ENCODE data around the gene IL22RA1. TPM values are rescaled to one million over a fixed set of nuclear protein-coding genes. Genes with fewer than 3 reads are reported as not detected.
A peak's percentile ranks its signal among the peaks of the same experiment; 100 is the strongest.

IL22RA1 gene
- polyA plus RNA-seq, 2 of the 4 experiments (the other 2 are of a cell fraction): 1.5 to 1.7 TPM

GRCh38 chr1:24110642-24111261, 32.2 kb downstream of the IL22RA1 start (continued):
- TF ChIP-seq RAD21 (conservative IDR thresholded peaks at IDR 0.05 in 1 of 2, IDR thresholded peaks at IDR 0.05 in 1 of 2) (no peak), HMGXB4 (CRISPR knock-in tag; IDR thresholded peaks at IDR 0.05; ENCODE audit: borderline replicate concordance) (no peak)
- TF ChIP-seq, protein P1, sequence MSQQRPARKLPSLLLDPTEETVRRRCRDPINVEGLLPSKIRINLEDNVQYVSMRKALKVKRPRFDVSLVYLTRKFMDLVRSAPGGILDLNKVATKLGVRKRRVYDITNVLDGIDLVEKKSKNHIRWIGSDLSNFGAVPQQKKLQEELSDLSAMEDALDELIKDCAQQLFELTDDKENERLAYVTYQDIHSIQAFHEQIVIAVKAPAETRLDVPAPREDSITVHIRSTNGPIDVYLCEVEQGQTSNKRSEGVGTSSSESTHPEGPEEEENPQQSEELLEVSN (IDR thresholded peaks at IDR 0.05; ENCODE audit: borderline replicate concordance, low read depth): no peak

DNA sequence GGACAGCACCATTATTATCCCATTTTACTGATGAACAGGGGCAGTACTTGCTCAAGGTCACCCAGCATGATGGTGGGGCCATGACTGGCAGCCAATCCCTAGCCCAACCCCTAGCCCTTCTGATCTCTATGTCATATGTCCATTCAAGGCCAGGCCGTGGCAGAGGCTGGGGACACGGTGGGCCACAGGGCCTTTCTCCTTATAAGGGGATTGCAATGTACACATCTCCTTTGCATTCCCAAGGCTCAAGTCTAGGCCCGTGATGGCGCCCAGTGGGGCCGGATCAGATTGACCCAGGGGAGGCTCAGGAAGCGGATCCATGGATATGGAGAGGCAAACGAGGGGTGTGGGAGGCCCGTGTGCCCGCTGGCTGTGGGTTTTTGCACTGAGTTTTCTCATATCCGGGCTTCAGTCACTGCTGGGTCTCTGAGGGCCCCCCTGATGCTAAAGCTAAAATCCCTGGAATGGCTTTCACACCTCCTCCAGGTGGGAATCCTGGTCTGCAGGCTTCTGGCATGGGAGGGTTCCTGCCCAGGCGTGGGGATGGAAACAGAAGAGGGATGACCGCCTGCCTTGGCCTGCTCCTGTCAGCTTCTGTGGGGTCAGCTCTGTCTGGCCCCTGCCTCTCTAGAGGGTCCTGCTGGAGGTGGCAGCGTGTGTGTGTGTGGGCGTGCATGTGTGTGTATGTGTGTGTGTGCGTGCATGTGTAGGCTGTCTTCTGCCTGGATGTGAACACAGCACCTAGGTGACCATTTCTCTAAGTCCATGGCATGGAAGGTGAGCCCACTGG, 33.1 kb downstream of the IL22RA1 start:
- TF ChIP-seq FOSL2 (IDR thresholded peaks at IDR 0.05) (no peak), FOSL2 (CRISPR knock-in tag; IDR thresholded peaks at IDR 0.05) (no peak), RFX5 (IDR thresholded peaks at IDR 0.05) (no peak), CEBPB (IDR thresholded peaks at IDR 0.05) (no peak), RCOR1 (IDR thresholded peaks at IDR 0.05; ENCODE audit: low read depth, low read length) (no peak)
- TF ChIP-seq, protein P2, sequence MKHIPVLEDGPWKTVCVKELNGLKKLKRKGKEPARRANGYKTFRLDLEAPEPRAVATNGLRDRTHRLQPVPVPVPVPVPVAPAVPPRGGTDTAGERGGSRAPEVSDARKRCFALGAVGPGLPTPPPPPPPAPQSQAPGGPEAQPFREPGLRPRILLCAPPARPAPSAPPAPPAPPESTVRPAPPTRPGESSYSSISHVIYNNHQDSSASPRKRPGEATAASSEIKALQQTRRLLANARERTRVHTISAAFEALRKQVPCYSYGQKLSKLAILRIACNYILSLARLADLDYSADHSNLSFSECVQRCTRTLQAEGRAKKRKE (CRISPR knock-in tag; IDR thresholded peaks at IDR 0.05; ENCODE audit: low read depth): no peak
- TF ChIP-seq, protein P3, sequence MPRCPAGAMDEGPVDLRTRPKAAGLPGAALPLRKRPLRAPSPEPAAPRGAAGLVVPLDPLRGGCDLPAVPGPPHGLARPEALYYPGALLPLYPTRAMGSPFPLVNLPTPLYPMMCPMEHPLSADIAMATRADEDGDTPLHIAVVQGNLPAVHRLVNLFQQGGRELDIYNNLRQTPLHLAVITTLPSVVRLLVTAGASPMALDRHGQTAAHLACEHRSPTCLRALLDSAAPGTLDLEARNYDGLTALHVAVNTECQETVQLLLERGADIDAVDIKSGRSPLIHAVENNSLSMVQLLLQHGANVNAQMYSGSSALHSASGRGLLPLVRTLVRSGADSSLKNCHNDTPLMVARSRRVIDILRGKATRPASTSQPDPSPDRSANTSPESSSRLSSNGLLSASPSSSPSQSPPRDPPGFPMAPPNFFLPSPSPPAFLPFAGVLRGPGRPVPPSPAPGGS (IDR thresholded peaks at IDR 0.05): no peak

GRCh38 chr1:24109166-24109483, 33.8 kb downstream of the IL22RA1 start:
- no peak for FAIRE-seq
- H3K27ac ChIP-seq: peak overlapping the region; percentile 86 to 94
- peaks cover 37% of the 10 kb centered on the region for H3K4me1 ChIP-seq
- peak overlapping the region; percentile 98 for H3K4me2 ChIP-seq
- no peaks in the 10 kb centered on the region for H3K9me3 ChIP-seq
- CTCF ChIA-PET: interaction anchor here (0.8 kb wide), 1 partner anchor 26 kb away, joined by 3 read pairs; no protein-coding TSS in a partner anchor
- no peak for DNase-seq (ENCODE audit: low read depth in 1 of 2, low spot score in 1 of 2)
- TF ChIP-seq, protein P2 (CRISPR knock-in tag; IDR thresholded peaks at IDR 0.05; ENCODE audit: low read depth): no peak
- peak; percentile 72; the same call in 1 of the 2 replicates for TF ChIP-seq KDM1A (IDR thresholded peaks at IDR 0.05; ENCODE audit: low read depth)
- no peak for ATAC-seq
- peak overlapping the region; percentile 50 for H3K4me3 ChIP-seq
- POLR2A ChIA-PET: interaction anchor here (0.9 kb wide), 1 partner anchor 9 kb away, joined by 3 read pairs; no protein-coding TSS in a partner anchor
- WGBS (ENCODE audit: missing lambda C conversion rate): 71% methylated on average over 1 of the region's 1 CpG

More for the DNA sequence above, 33.1 kb downstream of the IL22RA1 start:
- Histone ChIP-seq H3K4me2 (peak overlapping the region; percentile 98), H3K4me1 (peaks cover 37% of the 10 kb centered on the region), H3K4me3 (no peak overlapping the region; the same call in 2 of the 3 replicates), H3K27ac (peak overlapping the region; percentile 86 to 94; a peak in 5 of 6 replicates), H3K9me3 (no peaks in the 10 kb centered on the region)
- FAIRE-seq (no peak), DNase-seq (ENCODE audit: low read depth in 1 of 2, low spot score in 1 of 2) (no peak), ATAC-seq (no peak)
- ChIA-PET POLR2A (no interaction called here), CTCF (interaction anchor here (5.1 kb wide), 1 partner anchor 39 kb away, joined by 28 read pairs; no protein-coding TSS in a partner anchor)
- 91% methylated on average over 13 of the region's 15 CpGs for WGBS (ENCODE audit: missing lambda C conversion rate)

Measured in A549 (cell line).